GM12891 (cell line): Measurements from ENCODE around the gene EEF1AKMT3.

Source experiments
- POU2F2 ChIP-seq: IDR thresholded peaks from 2 replicates; pipeline ENCODE4 v1.6.1; 2011; ENCODE audit warnings: low read depth, mild to moderate bottlenecking, control low read depth, low read length, moderate library complexity
- TAF1 ChIP-seq: IDR thresholded peaks from 2 replicates; pipeline ENCODE4 v1.6.1; 2011; ENCODE audit warnings: low read depth, low read length, control low read depth

- TF ChIP-seq TAF1 (no peak), POU2F2 (no peak)
Observed at GRCh38 chr12:57793920-57794319, 21.5 kb downstream of the EEF1AKMT3 start.
